ENCODE measurements around the gene CYP2W1.

DNA sequence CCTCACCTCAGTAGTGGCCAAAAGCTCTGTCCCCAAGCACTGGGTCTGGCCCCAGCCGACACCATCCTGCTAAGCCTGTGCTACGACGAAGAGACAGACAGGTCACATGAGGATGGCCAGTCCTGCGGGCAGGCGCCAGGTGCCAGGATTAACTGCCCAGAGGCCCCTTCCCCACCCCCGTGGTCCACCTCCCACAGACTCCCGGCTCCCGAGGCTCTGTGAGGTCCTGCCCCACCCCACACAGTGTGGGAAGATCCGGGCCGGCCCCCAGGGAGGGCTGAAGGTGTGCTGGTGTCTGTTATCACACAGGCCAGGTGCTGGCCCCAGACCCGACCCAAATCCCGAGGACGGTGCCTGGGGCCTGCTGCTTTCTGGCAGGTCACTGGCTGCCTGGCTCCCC, 27.2 kb downstream of the CYP2W1 start:
- TF ChIP-seq, protein P1, sequence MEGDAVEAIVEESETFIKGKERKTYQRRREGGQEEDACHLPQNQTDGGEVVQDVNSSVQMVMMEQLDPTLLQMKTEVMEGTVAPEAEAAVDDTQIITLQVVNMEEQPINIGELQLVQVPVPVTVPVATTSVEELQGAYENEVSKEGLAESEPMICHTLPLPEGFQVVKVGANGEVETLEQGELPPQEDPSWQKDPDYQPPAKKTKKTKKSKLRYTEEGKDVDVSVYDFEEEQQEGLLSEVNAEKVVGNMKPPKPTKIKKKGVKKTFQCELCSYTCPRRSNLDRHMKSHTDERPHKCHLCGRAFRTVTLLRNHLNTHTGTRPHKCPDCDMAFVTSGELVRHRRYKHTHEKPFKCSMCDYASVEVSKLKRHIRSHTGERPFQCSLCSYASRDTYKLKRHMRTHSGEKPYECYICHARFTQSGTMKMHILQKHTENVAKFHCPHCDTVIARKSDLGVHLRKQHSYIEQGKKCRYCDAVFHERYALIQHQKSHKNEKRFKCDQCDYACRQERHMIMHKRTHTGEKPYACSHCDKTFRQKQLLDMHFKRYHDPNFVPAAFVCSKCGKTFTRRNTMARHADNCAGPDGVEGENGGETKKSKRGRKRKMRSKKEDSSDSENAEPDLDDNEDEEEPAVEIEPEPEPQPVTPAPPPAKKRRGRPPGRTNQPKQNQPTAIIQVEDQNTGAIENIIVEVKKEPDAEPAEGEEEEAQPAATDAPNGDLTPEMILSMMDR (IDR thresholded peaks at IDR 0.05), result no peak
- no peak for TF ChIP-seq EP300 (IDR thresholded peaks at IDR 0.05)
